NOMO-1 treated with dmso at 0.1 percent for 144 hours (cell line): ENCODE measurements around the gene BCL11A.

Source experiments
- DNase-seq: peaks from one replicate; lab custom pipeline; 2025; ENCODE audit not compliant: unreplicated experiment; lab: John Stamatoyannopoulos, UW

Gene BCL11A

DNA sequence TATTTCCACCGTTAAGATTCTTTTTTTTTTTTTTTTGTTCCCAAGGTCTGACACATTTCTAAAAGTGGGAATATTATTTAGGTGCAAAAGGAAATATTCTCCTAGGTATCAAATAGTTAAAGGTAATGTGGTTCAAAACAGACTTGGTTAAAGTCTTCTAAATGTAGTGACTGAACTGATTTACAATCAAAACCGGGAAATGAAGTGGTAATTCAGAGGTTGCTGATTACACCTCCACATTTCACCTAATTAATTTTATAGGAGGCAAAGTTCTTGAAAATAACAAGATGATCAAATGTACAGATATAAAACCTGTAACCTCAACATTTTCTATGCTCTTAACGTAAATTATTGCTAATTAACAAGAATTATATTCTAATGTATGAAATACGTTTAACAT is 5.1 kb downstream of the BCL11A start:
- DNase-seq = no peak

GRCh38 chr2:60547841-60548240 is 5.6 kb downstream of the BCL11A start:
- no peak for DNase-seq

GRCh38 chr2:60546756-60547420 is 6.6 kb downstream of the BCL11A start:
- DNase-seq = no peak

DNA sequence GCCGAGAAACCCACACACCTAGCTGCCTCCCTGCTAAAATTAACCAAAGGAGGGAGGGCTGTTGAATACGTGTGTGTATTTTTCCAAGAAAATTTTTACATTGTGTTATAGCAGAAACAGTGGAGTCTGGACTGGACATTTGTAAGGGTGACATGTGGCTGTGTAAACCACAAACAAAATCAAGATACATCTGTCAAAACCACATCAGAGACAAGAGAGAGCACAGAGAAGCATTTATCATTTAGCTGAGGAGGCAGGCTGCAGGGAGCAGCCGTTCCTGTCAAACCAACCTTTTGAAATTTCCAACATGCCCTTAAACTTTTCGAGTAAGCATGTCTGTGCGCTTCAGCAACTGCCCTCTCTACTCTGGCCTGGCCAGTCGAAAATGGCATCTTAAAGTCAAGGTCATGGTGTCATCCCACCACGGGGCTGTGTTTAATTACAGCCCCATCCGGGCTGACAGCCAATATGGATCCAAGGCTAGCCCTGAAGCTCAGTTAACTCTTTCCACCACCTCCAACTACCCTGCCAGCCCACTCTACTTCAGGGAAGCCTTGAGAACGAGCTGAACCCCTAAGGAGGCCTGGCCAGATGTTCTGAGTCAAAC is 8.4 kb downstream of the BCL11A start:
- DNase-seq = no peak

GRCh38 chr2:60544062-60544461 is 9.4 kb downstream of the BCL11A start:
- no peak for DNase-seq

DNA sequence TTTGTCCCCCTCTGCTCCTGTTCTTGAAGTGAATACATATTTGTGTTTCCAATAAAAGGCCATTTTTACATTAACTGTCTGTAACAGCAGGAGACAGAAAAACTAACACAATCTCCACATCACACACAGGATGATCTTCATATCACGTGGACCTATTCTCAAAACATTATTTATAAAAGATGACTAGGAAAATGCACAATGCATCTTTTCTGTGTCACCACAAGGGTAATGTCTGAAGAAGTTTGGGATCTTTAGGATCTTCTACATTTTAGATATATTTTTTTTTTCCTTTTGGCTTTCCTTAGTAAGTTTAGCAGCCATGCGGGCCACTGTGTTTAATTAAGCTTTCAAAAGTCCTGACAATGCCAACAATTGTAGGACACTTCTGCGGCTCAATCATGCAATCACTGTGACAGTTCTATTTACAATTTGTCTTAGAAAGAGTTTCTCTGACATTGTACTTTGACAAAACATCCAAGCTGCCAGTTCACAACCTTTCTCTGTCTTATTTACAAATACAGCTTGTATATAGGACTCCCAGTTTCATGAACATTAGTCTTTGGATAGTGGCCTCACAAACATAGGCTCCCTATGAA is 12.3 kb downstream of the BCL11A start:
- no peak for DNase-seq

DNA sequence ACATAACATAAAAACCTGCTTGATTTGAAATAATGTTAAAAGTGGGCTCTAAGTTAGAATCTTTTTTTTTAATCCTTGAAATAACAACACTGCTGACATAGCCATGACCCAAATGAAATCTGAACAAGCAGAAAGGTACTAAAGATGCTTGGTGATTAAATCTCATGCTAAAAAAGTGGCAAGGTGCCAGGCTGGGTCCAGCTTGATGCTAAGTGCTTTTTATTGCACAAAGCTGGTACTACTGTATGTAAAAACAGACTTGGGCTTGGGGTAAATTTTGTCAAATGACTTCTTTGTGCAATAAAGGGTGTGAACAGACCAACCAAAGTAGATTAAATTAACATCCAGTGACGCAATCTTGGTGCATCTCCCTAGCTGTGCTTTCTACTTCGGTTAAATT is 13.4 kb downstream of the BCL11A start:
- peak; percentile 52 for DNase-seq

DNA sequence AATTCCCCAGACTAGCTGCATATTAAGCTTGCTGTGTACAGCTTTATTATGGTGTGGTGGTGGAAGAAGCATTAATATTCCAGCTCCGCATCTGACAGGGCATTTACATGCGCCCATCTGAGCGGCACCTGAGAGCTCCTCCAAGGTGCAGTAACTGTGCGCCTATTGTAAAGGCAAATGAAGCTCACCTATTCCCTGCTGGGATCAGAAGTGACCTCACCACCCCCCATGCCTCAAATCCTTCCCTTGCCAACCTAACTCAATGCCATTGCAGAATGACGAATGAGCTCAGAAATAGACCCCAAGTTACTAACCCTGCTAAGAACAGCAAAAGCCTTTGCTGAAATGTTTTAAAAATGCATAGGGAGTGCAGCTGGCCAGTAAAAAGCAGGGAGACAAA is 14.3 kb downstream of the BCL11A start:
- no peak for DNase-seq

DNA sequence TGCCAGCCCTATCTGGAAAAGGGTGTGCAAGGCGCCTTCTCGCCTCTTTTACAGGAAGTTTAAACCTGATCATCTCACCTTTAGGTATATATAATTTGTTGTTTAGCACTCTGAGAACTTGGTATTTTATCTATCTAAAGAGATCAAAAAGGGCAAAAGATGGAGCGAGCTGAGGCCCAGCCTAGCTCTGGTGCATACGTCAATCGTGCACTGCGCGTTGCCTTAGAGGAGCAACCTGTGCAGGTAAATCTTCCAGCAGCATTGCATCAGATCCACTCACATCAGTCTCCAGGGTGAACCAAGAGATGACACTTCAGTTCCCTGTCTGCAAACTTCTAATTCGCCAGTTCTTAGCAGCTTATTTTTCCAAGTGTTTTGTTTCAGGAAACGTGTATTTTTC is 15.4 kb downstream of the BCL11A start:
- DNase-seq = no peak

DNA sequence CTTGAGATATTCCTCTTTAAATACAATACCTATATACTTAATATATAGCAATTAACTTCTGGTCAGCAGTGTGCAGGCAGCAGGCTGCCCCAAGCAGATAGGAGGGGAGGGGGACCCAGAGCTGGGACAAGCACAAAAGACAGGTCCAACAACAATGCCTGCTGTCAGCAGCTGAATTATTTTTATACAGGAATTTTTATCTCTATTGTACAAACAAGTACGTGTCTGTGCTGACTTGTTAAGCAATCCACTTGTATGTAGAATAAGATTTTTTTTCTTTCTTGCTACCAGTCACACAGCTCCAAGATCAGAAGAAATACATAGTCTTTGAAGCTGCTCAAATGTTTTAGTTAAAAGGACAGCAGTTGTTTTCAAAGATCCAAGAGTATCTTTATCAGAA is 16.7 kb downstream of the BCL11A start:
- no peak for DNase-seq

GRCh38 chr2:60535685-60536312 is 17.7 kb downstream of the BCL11A start:
- no peak for DNase-seq

DNA sequence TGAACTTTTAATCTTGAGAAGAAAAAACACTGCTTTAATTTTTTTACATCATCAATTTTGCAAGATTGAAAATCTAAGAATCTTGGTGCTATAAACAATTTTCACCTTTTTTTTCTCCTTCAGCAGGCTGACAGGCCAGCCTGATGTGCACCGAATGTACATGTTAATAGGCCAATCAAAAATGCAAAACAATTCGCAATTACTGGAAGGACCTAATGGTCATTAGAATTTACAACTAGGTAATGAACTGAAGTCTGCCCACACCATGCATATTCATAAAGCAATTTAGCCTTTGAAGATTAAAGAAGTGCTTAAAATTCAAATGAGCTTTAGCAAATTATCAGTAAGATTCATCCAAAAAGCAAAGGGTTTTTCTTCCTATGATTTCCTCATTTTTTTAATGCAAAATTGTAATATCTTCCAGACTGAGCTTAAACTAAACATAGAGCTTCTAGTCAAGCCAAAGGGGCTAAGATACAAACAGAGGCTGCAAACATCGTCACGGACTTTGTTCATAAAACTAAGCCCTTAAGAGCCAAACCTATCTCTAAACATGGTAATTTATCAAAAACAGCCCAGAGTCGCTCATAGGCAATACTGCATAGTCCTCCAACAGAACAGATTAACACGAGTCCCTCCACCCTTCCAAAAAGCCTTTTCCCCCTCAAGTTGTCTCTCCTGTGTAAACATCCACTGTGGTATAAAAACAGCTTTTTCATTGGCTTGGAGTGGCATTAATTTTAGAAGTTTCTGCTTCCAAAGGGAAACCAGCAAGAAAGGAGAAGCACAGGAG is 18.4 kb downstream of the BCL11A start:
- no peak for DNase-seq

DNA sequence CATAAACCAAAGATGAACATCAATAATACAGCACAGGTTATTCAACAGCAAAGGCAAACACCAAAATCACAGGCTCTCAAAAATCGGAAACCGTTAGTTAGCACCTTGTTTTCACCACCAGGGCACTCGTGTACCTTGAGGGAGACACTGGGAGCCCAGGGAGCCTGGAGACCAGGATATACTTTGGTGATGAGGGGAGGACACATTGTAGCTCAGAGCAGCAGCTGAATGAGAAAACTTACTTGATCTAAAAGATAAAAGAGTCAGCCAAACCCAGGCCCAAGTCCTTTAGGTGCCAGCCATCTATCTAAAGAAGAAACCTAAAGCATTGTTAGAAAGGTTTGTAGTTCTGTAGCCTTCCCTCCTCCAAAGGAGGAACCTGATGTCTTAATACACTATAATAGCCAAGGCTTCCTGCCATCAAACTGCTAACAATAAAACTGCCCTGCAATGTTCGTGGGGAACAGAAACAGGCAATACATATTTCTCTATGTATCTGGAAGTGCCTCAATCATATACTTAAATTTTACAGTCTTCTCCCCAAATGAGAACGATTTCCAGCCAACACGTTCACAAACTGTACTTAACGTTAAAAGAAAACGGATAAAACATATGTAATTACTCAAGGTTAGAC is 19.3 kb downstream of the BCL11A start:
- no peak for DNase-seq

- no peak for DNase-seq
Measured at GRCh38 chr2:60533101-60534051, 20.1 kb downstream of the BCL11A start.

- DNase-seq = no peak
Measured at GRCh38 chr2:60532421-60532820, 21.0 kb downstream of the BCL11A start.

DNA sequence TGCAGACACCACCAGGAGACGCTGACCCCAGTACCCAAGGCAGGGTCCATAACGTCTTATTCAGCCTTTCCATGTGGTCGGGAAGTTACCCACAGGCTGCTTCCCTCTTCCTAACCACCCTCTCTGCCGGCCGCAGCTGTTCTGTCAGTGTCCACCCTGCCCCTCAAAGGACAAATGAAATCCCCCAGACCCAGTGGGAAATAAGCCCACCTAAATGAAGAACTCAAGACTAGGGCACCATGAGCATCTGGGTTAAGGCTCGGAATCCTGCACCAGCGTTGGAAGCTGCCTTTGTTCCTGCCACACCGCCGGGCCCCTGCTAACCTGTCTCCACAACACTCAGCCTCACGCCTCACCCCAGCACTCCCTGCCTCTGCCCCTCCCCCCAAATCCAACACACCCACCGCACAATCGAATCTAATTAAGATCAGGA is 21.7 kb downstream of the BCL11A start:
- DNase-seq = no peak

DNA sequence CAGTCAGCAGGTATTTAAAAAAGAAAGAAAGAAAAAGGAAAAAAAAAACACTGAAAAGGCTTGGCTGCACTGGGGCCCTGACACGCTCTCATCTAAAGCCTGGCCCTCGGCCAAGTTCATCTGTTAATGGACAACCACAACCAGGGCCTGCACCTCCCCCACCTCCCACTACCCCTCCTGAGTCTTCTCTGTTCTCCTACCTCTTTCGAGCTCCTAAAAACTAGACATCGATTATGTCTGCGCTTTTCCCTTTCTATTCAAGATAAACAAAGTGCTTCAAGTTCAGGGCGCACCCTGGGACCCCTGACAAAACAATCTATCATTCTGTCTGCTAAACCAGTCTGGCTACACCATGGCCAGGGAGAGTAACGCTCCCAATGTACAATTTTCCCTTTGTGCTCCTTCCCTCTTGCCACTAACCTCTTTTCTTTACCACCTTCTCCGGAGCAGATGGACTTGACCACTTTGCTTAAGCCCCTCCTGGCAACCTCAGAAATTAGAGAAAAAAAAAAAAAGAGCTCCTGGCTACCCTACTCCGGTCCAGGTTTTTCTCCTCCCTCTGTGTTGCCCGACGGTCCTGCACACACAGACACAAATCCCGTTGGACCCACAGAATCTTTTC is 22.7 kb downstream of the BCL11A start:
- DNase-seq = no peak

- no peak for DNase-seq
Measured at GRCh38 chr2:60529785-60530627, 23.4 kb downstream of the BCL11A start.
